OCI-LY7 (cell line): ENCODE results near the gene FAM193B.
A peak's percentile ranks its signal among the peaks of the same experiment; 100 is the strongest.

Experiments used
- CTCF ChIP-seq: fragments of 200-600 bp; sonication (generic); conservative IDR thresholded peaks from 2 replicates; pipeline ENCODE4 v1.5.1; 2014; ENCODE audit warnings: mild to moderate bottlenecking, antibody characterized with exemption, low read length, moderate library complexity, mixed read lengths
- EZH2phosphoT487 ChIP-seq: fragments of 200-600 bp; sonication (generic); IDR thresholded peaks from 2 replicates; pipeline ENCODE4 v1.6.1; 2018; ENCODE audit warnings: low read depth, borderline replicate concordance, mild to moderate bottlenecking, mixed run types, antibody characterized with exemption, low read length, moderate library complexity, mixed read lengths

- peak; percentile 60 for TF ChIP-seq CTCF
- no peak for TF ChIP-seq EZH2phosphoT487
These were observed 66.4 kb downstream of the FAM193B start for GRCh38 chr5:177487975-177488374.
